ENCODE results near the gene VCAM1.
"Not testable (repeated sequence)": the region's sequence is repeated elsewhere in the genome, so short reads cannot be mapped to it uniquely, and the experiment has no call there.

Gene VCAM1

GRCh38 chr1:100778748-100779147 lies 59.2 kb downstream of the VCAM1 start:
- DNase-seq (ENCODE audit: low read depth), result no peak

GRCh38 chr1:100780814-100781213 lies 61.3 kb downstream of the VCAM1 start:
- no peak for DNase-seq (ENCODE audit: low read depth)

- not testable (repeated sequence) for DNase-seq (ENCODE audit: low read depth)
Measured at GRCh38 chr1:100781728-100782127, 62.2 kb downstream of the VCAM1 start.

GRCh38 chr1:100782473-100783039 lies 63.0 kb downstream of the VCAM1 start:
- DNase-seq (ENCODE audit: low read depth), result no peak

GRCh38 chr1:100785470-100786052 lies 66.0 kb downstream of the VCAM1 start:
- no peak for DNase-seq (ENCODE audit: low read depth)

GRCh38 chr1:100786870-100787269 lies 67.3 kb downstream of the VCAM1 start:
- DNase-seq (ENCODE audit: low read depth), result no peak

All from stimulated activated CD8-positive, alpha-beta memory T cell treated with anti-CD3 and anti-CD28 coated beads, Interleukin-7, amount 100 ng/mL, for 24 hours (primary cell).